ENCODE measurements around the gene APBA1.

GRCh38 chr9:69444021-69444420 lies 228.2 kb downstream of the APBA1 start:
- TF ChIP-seq CTCF (IDR thresholded peaks at IDR 0.05; ENCODE audit: extremely low read depth in 1 of 2, insufficient read depth in 1 of 2, low read depth in 1 of 2, low read length in 2 of 2) (no peak), POLR2A (IDR thresholded peaks at IDR 0.05; ENCODE audit: low read depth, low read length) (no peak), MYC (IDR thresholded peaks at IDR 0.05; ENCODE audit: low read depth, low read length) (no peak)
